ENCODE data around the gene CCDC195.

Gene CCDC195, protein sequence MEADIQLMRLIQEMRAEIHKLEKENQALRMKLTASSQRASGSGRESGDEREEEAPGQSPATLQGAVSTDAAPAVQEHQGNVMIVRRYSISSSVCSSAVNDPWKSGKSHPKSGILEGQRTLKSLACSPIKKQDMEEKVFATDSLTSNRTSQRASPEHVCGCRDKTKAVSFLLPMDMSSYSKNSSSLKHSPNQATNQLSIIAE

DNA sequence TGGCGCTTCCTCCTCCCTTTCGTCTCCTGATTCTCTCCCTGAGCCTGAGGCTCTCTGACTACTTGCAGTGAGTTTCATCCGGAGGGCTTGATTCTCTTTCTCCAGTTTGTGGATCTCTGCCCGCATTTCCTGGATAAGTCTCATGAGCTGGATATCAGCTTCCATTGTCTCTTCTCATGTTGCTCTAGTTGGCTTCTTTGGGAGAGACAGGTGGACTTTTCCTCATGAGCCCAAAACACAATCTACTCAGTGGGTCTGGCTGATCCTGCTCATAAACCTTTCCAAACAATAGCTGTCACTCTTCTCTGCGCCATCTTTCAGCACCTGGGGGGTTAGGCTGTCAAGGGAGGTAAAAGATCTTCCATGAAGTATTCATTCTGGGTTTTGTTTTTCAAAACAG, at the start of gene CCDC195:
Gene CCDC195, minus strand, starts transcription at position 165 of the 400 bp plus-strand sequence. Its CDS starts 0 bp downstream, at position 165.
- no peak for DNase-seq
- Histone ChIP-seq H3K27ac (no peak within 1 kb of the TSS), H3K9me3 (no peaks in the 10 kb centered on the region), H3K4me1 (no peaks in the 10 kb centered on the region), H3K36me3 (no peaks in the 10 kb centered on the region), H3K27me3 (no peaks in the 10 kb centered on the region), H3K4me3 (no peak within 1 kb of the TSS)
- TF ChIP-seq, protein P1, sequence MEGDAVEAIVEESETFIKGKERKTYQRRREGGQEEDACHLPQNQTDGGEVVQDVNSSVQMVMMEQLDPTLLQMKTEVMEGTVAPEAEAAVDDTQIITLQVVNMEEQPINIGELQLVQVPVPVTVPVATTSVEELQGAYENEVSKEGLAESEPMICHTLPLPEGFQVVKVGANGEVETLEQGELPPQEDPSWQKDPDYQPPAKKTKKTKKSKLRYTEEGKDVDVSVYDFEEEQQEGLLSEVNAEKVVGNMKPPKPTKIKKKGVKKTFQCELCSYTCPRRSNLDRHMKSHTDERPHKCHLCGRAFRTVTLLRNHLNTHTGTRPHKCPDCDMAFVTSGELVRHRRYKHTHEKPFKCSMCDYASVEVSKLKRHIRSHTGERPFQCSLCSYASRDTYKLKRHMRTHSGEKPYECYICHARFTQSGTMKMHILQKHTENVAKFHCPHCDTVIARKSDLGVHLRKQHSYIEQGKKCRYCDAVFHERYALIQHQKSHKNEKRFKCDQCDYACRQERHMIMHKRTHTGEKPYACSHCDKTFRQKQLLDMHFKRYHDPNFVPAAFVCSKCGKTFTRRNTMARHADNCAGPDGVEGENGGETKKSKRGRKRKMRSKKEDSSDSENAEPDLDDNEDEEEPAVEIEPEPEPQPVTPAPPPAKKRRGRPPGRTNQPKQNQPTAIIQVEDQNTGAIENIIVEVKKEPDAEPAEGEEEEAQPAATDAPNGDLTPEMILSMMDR (IDR thresholded peaks at IDR 0.05), result no peak
- intact Hi-C loops (cut with DNase I; ENCODE audit: low total_unique reads), result no loop called here

DNA sequence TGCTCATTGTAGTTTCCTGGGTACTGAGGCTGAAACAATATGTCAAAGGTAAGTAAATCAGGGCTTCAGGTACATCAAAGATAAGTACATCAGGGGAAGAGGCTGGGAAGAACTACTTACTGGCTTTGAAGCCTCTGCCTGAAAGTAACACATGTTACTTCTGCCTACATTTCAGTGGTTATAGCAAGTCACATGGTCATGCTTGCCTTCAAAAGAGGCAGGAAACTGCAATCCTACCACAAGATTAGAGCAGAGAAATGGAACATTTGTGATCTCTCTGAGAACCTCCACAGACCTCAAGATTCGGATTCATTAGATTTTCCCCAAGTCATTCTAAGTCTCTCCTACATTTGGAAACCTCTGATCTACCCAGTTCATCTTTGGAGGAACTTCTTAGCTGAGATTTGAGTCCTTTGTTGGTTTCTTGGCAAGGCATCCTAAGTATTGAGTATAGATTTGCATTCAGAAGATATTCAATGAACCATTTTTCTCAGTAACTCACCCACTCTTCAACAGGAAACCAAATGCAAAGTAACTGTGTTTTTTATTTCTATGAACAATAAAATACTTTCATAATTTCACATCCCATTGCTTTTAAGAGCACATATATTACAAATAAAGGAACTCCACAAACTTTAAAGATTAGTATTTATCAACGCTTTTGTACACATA, 48.5 kb upstream of the CCDC195 start:
- Histone ChIP-seq H3K36me3 (peaks cover 52 to 69% (median 65%) of the 10 kb centered on the region in 3 donors), H3K4me1 (no peaks in the 10 kb centered on the region), H3K27me3 (no peaks in the 10 kb centered on the region), H3K4me3 (no peak overlapping the region), H3K27ac (no peak overlapping the region), H3K9me3 (no peaks in the 10 kb centered on the region)
- no peak for DNase-seq
- TF ChIP-seq, protein P1 (IDR thresholded peaks at IDR 0.05), result no peak
- intact Hi-C loops (cut with DNase I; ENCODE audit: low total_unique reads), result no loop called here

DNA sequence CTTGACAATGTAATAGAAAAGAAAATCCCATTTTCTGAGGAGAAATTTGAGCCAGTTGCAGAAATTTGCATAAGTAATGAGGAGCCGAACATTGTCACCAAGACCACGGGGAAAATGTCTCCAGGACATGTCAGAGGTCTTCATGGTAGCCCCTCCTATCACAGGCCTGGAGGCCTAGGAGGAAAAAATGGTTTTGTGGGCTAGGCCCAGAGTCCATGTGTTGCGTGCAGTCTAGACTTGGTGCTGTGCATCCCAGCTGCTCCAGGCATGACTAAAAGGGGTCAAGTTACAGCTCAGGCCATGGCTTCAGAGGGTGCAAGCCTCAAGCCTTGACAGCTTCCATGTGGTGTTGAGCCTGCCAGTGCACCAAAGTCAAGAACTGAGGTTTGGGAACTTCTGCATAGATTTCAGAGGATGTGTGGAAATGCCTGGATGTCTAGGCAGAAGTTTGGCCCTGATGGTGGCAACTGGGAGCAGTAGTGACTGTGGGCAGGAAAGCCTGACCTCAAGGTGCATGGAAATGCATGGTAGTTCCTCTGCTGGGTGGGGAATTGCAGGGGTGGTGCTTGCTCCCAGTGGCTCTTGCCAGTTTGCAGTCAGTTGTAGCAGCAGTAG, 41.9 kb upstream of the CCDC195 start:
- intact Hi-C loops (cut with DNase I; ENCODE audit: low total_unique reads), result no loop called here
- Histone ChIP-seq H3K4me3 (no peak overlapping the region), H3K27me3 (no peaks in the 10 kb centered on the region), H3K9me3 (peaks cover 0 to 10% (median 6%) of the 10 kb centered on the region in 3 donors), H3K36me3 (peaks cover 28 to 36% (median 31%) of the 10 kb centered on the region in 3 donors), H3K4me1 (peaks cover 0 to 19% (median 12%) of the 10 kb centered on the region in 4 donors), H3K27ac (no peak overlapping the region)
- TF ChIP-seq, protein P1 (IDR thresholded peaks at IDR 0.05), result no peak
- DNase-seq, result no peak

DNA sequence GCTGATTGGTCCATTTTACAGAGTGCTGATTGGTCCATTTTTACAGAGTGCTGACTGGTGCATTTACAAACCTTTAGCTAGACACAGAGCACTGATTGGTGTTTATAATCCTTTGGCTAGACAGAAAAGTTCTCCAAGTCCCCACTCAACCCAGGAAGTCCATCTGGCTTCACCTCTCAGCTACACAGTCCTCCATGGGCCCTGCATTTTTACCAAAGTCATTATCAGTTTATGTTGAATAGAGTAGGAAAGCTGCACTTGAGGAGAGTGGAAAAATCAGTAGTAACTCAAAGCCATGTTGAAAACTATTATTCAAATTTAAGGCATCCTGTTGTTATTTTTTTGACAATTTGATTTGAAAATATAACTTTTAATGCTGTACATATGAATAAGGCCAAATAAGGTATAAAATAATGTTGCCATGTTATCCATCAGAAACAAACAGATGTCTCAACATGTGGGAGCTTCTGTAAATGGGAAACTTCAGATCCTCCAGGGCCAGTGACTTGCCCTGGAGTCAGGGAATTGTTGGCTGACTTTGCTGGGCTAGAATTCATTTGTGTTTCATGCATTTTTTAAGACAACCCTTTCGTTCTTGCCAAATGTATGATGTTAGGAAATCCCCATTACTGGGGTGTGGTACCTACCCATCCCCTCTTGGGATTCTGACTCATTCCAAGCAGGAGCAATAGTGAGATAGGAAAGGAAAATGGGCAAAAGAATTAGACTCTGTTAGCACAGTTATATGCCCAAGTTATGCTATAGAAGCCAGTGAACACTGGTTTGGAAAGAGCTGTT, 37.8 kb upstream of the CCDC195 start:
- peaks cover 0 to 19% (median 12%) of the 10 kb centered on the region in 4 donors for H3K4me1 ChIP-seq
- intact Hi-C loops (cut with DNase I; ENCODE audit: low total_unique reads), result no loop called here
- no peaks in the 10 kb centered on the region for H3K27me3 ChIP-seq
- TF ChIP-seq, protein P1 (IDR thresholded peaks at IDR 0.05), result no peak
- DNase-seq, result peak in 1 of 2 donors; percentile 24
- H3K4me3 ChIP-seq, result no peak overlapping the region
- peaks cover 9 to 12% (median 12%) of the 10 kb centered on the region in 3 donors for H3K36me3 ChIP-seq
- peak overlapping the region; percentile 37 to 45 for H3K27ac ChIP-seq
- H3K9me3 ChIP-seq, result peaks cover 0 to 10% (median 6%) of the 10 kb centered on the region in 3 donors

DNA sequence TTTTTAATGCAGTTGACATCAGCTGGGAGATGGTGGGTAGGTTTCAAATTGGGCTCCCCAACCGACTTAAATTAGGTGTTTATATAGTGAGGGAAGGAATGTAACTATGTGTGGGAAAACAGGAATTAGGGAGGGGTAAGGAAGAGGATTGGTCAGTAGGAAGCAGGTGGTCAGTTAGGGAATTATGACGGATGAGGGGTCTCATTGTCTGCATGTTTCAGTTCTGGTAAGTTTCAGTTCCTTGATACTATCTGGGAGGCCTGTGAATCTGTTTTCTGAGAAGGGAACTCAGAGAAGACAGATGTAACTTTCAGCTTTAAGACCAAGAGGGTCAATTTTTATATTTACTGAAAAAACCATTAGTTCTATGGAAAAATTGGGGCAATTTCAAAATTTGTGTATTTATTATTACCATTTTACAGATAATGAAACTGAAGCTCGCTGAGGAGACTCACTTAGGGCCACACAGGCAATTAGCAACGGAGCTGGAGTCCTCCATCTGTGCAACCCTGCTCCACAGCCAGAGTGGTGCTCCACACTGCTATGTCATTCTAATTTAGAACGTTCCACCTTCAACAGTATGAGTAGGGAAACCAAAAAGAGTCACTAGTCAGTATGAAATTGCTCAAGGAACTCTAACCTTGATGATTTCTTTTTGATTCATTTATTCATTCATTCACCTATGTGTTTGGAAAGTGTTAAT, 36.0 kb upstream of the CCDC195 start:
- H3K4me3 ChIP-seq, result no peak overlapping the region
- no peak for DNase-seq
- peaks cover 0 to 19% (median 12%) of the 10 kb centered on the region in 4 donors for H3K4me1 ChIP-seq
- H3K36me3 ChIP-seq, result no peaks in the 10 kb centered on the region
- no peaks in the 10 kb centered on the region for H3K27me3 ChIP-seq
- no peak overlapping the region for H3K27ac ChIP-seq
- H3K9me3 ChIP-seq, result no peaks in the 10 kb centered on the region
- TF ChIP-seq, protein P1 (IDR thresholded peaks at IDR 0.05), result no peak
- intact Hi-C loops (cut with DNase I; ENCODE audit: low total_unique reads), result no loop called here
